GM19467 (cell line): ENCODE data around the gene HTRA1.

Experiments used
- ATAC-seq: cut with Tn5 transposase; IDR thresholded peaks from one replicate; pipeline ENCODE4 v1.9.1; 2021; ENCODE audit warnings: mild to moderate bottlenecking, moderate library complexity; ENCODE audit not compliant: unreplicated experiment

HTRA1 gene

DNA sequence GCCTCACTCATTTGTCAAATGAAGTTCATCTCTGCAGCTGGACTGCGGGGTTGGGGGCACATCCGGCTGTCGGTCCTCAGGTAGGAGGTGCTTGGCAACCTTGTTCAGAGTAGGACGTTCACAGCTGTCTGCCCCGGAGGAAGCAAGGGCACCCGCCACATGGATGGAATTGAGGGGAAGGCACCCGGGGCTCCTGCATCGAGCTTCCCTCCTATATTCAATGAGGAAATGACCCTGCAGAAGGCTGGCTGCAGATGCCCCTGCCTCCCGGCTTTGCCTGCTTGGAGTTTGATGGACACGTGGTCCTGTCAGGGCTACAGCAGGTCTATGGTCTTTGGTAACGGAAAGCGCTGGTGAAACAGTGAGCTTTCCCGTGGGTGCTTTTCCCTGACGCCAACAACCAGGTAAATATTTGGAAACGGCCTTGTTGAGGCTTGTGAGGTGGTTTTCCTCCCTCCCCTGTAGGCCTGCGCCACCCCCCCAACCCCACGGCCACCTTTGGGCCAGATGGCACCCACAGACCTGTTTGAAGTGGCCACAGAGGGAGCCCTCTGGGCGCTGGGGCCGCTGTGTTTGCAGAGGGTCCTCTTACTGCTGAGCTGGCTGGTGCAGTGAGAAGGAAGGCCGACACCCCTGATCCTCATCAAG, 32.9 kb downstream of the HTRA1 start:
- ATAC-seq: no peak

DNA sequence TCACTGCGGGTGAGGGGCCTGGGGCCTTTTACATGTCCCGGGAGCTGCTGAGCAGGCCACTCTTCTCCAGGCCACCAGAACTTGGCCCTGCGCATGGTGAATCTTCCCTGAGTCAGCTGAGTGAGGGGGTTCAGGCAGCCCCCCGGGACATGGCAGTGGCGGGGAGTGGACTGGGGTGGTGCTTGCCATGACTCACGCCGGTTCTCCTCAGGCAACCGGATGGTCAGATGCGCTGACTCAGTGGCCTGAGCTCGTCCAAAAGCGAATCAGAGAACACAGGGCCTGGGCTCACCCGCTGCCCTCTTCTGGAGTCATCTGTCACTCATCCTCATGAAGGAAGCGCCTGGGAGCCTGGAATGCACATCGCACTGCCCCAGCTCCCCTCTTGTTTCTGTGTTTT, 33.5 kb downstream of the HTRA1 start:
- no peak for ATAC-seq

DNA sequence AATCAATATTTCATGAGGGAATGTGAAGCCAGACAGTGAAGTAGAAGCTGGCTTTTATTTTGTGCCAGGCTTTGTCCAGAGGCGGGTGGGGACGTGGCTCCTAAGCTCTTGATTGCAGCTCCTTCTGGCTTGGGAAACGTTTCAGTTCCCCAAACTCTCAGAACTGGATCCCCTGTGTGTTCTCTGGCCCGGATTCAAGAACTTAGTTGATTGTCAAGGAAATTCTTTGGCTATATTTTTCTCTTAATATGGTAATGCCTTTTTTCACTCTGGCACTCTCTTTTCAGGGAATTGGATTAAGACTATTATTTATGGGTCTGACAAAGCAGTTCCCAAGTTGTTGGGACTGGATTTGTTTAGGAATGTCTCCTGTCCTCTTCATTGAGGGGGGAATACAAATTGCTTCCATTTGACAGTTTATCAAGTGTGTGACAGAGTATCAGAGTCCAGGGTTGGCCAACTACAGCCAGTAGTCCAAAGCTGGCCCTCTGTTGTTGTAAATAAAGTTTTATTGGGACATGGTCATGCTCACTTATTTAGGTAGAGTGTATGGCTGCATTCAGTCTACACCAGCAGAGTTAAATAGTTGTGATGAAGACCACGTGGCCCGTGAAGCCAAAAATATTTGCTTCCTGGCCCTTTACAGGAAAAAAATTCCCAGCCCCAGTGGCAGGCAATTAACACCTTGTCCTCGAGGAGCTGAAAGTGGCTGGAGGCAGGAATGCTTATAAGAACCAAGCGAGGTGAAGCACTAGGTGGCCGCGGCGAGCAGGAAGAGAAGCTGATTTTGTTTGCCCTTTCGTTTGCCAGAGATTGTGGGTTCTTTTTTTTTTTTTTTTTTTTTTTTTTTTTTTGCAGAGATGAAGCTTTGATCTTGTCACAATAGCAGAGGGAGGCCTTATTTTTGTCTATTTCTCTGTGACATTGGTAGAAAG, 34.3 kb downstream of the HTRA1 start:
- ATAC-seq: no peak

DNA sequence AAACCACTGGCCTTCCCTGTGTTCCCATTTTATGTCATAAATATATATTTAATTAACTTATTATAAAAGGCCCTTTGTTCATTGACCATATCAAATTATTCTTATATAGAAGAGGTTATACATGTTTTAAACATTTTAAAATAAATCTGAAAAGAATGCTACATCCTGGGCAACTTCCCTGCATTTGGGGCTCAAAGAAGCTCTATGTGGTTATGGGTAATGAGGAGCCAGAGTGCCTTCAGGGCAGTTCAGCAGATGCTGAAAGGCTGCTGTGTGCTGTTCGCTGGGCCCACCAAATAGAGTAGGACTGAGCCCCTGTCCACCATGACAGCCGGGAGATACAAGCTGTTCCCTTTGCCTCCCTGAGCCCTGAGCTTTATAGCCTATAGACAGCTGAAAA, 35.9 kb downstream of the HTRA1 start:
- no peak for ATAC-seq

DNA sequence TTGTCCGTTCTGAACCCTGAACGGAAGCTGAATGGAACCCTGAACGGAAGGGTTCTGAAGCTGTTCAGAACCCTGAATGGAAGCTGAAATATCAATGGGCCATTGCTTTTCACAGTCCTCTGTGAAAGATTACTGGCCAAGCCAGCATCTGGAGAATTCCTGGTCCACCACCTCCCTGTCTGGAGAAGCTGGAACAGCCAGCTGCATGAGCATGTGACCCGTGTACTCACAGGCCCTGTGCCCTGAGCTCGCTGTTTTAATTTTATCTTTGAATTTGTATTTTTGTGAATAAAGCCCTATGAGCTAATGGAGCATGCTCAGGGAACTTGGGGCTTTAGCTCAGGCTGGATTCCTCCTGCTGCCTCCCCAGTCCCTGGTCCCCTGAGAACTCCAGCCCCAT, 37.2 kb downstream of the HTRA1 start:
- ATAC-seq: no peak

DNA sequence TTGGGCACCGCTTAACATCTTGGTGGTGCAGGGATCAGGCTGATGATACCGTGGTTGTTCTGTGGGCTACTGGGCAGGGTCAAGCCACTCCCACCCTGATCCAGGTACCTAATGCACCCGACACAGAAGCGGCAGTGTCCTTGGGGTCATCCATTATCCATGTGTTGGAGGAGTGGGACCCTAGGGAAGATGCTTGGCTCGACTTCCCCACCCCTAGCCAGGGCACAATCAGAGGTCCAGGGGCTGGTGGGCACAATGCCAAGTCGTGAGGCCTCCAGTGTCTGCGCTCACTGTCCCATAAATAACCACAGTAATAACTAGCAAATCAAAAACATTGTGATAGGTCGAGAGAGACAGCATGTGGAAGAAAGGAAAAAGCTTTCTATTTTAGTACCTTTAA, 37.7 kb downstream of the HTRA1 start:
- no peak for ATAC-seq

DNA sequence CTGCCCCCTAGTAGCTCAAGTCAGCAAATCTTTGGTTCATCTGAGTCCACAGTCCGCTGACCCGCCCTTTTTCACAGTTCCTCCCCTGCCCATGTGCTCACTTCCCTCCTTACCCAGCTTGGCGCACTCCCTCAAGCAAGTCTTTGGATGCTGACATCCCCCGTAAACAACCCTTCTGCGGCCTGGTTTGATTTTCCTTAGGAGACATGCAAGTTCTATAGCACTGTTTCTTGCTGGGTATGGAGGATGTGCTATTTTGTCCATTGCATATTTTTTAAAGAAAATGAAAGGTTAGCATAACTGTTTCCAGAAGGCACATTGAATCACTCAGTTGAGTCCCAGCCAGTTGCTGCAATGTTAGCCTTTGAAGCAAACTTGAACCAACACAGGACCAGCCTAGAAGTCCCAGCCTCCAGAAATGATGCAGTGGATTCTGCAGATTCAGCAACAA, 38.2 kb downstream of the HTRA1 start:
- ATAC-seq: no peak

DNA sequence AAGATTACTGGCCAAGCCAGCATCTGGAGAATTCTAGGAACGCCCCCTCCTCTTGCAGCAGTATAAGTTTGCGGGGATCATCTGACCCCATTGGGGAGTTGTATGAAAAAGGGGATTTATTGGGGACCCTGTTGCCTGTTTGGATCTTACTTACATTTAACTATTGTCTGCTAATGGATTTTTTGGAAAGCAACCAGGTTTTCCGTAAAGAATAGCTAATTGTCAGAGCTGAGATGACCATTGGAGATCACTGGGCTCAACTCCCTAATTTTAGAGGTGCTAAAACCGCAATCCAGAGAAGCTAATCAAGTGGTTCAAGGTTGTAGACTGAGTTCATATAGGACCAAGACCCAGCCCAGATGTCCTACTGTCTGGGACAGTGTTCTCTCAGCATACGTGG, 38.8 kb downstream of the HTRA1 start:
- ATAC-seq: no peak

DNA sequence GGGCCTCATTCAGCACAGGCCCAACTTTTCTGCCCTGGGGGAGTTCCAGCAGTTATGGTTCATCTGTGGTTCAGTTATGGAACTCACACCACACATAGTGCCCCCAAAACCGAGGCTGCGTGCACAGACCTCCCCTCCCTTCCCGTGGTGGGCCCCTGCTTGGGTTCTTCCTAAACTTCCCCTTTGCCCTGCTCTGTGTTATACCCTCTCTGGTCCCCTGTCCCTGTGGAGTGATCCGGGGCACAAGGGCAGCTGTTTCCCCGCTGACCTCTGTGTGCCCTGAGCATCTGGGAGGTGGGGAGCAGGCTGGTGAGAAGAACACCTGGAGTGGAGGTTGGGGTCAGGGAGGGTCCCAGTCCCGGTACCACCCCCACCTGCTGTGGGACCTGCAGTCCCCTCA, 39.4 kb downstream of the HTRA1 start:
- ATAC-seq: no peak

DNA sequence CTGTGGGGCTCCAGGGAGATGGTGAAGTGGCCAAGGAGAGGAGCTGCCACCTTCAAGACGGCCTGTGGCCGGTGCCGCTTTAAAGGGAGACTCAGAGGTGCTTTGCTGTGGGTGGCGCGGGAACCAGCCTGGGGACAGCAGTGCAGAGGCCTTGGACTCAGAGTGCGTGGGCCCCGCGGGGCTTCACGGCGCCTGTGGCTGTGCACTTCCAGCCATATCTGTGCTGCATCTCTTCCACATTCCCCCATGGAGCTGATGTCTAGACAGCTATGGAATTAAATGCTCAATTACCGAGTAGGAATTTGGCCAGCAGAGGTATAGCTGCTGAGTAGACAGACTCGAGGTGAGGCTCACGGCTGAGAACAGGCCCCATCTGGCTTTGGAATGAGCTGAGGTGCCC, 41.7 kb downstream of the HTRA1 start:
- no peak for ATAC-seq

DNA sequence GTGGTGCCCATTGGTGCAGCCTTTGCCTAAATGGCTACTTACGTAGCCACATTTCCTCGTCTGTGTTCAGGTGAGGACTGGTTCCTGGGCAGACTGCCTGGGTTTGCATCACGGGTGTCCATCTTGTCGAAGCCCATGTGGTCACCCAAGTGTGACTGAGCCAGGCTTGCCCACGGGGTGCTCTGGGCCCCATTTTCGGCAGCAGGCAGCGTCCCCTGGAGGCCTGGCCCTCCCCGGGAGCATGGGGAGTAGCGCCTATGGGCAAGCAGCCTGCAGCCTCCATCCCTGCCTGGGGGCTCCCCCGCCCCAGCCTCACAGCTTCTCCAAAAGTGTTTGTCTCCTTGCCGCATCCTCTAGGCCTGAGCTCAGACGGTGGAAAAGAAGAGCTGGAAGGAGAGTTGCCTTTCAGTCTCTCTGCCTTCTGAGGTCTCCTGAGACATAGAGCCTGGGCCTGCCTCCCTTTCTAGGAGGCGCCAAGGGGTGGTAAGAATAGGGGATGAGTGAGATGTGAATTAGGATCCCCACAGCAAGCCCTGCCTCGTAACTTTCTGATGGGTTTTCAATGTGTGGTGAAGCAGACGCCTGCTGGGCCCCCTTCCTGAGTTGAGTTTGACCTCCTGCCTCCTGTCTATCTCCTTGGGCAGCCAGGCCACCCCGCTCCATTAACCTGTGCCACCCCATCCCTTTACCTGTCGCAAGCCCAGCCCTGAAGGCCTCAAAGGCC, 42.7 kb downstream of the HTRA1 start:
- no peak for ATAC-seq

DNA sequence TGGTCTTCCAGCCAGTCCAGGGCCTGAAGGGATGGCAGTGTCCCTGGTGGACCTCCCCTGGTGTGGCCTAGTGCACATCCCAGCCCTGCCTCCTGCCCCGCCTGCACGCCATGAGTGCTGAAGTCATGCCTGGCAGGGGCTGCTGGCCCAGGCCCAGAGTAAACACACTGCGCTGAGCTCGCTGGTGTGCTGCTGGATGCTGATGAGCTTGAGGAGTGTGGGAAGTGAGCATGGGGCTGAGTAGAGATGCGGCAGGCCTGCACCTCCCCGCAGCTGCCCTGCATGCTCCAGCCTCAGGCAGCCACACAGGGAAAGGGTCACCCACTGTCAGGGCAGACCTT, 43.2 kb downstream of the HTRA1 start:
- ATAC-seq: no peak

DNA sequence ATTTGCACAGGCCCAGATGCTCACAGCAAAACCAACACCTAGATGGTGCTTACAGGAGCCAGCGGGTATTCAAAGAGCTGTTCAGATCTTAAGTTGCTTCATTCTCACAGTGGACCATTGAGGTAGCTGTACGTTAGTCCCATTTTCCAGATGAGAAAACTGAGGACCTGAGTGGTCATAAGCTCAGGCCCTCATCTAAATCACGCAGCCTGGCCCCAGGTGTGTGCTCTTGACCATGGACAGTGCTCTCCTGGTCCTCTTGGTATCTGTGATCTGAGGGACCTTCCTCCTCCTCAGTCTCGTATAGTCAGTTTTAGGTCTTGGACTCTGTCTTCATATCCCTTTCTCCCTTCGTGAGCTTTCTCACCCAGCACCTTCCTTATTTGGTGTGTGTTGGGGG, 43.7 kb downstream of the HTRA1 start:
- no peak for ATAC-seq

DNA sequence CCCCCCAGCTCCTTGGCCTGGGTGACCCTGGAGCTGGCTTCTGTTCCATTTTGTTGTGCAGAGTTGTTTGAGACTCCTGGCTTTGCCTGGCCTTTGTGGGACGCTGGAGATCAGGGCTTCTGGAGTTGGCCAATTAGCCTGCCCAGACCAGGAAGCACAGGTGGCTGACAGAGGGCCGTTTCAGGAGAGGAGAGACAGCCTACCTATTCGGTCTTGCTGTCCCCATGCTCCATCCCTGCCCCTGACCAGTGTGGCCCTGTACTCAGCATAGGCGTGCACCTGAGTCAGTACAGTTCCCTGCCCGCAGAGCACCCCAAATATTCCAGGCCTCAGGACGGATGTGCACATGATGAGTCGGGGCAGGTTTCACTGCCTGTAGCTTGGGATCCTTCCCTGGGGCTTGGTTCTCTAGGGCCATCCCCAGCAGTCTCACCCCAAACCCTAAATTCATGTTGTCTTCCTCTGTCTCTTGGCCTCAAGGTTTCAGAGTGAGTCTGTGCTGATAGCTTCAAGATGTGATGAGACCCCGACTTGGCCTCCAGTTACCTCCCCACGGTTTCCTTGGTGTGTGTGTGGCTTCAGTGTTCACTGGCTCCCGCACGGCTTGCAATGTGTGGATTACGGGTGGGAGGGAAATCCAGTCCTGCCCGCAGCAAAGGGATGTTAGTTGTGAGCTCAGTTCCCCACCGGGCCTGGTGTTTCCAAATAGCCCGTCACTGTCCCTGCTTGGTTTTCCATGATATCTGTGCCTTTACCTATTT, 44.7 kb downstream of the HTRA1 start:
- ATAC-seq: no peak

DNA sequence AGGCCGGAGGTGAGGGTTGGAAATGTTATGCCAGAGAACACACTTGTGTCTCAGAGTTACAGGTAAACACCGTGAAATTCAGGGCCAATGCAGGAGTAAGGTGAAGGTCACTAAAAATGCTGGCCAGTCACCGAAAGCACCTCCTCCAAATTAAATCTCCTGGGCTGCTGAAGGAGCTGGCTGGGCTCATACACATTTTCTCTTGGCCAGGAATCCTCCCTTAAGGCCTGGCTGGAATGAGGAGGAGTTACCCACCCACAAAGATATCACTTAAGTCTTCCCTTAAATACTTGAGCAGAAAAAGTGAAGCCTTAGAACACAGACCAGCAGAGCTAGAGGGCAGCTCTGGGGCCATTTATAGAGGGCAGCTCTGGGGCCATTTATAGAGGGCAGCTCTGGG, 46.3 kb downstream of the HTRA1 start:
- ATAC-seq: no peak

DNA sequence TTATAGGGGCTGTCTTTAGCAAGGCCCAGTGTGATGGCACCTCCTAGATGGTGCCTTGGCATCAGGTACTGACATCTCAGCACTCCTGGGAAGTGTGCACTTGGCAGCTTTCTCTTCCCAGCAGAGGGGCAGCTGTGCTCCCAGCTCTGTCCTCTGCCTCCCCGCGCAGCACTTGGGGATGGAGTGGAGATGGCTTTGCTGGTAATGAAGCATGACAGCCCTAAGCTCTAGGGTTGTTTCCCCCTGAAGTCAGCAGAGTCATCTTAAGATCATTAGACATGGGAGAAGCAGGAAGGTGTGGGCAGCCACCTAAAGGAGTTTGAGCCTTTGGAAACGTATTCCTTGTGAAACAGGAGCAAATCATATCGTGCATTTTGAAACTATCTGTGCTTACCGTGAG, 46.7 kb downstream of the HTRA1 start:
- ATAC-seq: no peak

DNA sequence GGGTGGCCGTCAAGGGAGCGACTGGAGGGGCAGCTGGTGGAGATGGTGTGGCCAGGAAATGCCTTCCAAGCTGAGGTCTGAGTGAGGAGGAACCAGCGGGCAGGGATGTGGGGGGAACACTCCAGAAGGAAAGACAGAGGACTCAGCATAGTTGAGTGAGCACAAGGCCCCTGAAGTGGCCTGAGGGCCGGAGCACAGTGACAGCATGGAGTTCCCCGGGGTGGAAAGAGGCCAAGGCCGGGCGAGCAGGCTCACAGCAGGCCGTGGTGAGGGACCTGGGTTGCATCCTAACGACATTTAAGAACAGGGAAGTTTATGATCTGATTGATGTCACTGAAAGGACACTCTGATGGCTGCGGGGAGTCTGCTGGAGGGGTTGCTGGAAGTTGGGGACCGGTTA, 48.0 kb downstream of the HTRA1 start:
- ATAC-seq: no peak

DNA sequence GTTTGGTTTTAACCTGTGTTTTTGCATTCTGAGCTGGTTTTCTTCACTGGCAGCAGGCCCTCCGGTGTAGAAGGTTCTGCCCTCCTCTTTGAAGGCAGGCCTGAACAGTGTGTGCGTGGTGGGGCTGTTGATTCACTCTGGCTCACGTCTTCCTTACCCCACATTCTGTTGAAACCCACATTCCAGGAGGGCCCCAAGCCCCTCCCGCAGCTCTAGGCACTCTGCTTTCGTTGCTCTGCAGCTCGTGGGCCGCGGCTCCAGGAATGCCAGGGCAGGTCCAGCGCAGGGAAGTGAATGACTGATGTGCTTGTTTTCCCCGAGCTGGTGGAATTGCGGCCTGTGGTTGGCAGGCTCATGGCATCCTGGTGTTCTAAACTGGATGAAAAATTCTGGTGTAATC, 49.0 kb downstream of the HTRA1 start:
- ATAC-seq: no peak

DNA sequence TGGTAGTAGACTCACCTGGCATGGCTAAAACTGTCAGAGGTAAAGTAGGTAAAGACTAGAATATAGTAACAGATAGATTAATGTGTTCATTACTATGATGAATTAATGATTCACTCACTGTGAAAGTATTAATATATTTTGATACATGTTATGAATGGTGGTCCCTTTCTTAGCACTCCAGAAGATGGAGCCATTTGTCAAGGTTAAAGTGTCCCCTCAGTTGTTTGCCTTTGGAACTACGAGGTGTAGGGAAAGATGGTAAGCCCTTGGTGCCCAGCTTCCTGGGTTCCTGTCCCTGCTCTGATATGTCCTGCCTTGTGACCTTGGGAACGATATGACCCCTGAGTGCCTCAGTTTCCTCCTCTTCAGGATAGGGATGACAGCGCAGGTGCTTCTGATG, 49.4 kb downstream of the HTRA1 start:
- no peak for ATAC-seq

DNA sequence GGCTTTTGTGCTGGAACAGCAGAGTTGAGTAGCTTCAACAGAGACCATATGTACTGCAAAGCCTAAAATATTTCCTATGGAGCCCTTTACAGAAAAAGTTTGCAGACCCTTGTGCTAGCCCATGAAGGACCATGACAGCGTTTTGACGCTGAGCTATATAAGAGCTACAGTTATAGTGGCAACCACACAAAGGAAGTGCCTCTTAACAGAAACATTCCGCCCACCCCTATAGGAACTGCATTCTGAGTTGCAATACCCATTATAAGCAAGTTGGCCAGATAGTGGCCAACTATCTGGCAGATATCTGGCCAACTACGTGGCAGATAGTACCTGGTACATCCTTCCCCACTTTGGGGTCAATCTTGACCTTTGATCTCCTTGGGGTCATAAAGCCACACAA, 51.7 kb downstream of the HTRA1 start:
- ATAC-seq: no peak
